PC-3 (cell line): Measurements from ENCODE around the gene STAMBPL1.

Experiments used
- CTCF ChIP-seq: fragments of 300-600 bp; sonication (generic); conservative IDR thresholded peaks from 2 replicates; pipeline ENCODE4 v1.5.1; 2017; ENCODE audit warnings: antibody characterized with exemption, low read depth, mild to moderate bottlenecking, low read length
- EZH2phosphoT487 ChIP-seq: fragments of 300-600 bp; sonication (generic); IDR thresholded peaks from 2 replicates; pipeline ENCODE4 v1.6.1; 2018; ENCODE audit warnings: mild to moderate bottlenecking, antibody characterized with exemption, low read length, borderline replicate concordance

- TF ChIP-seq EZH2phosphoT487 (no peak), CTCF (no peak)
Measured at GRCh38 chr10:88833156-88833555, 46.9 kb upstream of the STAMBPL1 start.
